OCI-LY7 (cell line): ENCODE results near the gene BPIFB3. TPM values are rescaled to one million over a fixed set of nuclear protein-coding genes. Genes with fewer than 3 reads are reported as not detected.

Experiments used
- BruUV-seq: library from RNA; stranded (reverse); fragments of 400-500 nt; replicated peaks from 2 replicates; lab custom pipeline; 2021; lab: Mats Ljungman, UMichigan
- CTCF ChIA-PET: fragments of 300-600 bp; sonication (Branson Sonifier 250); formaldehyde crosslinking; loops from one replicate; lab custom pipeline; 2022; ENCODE audit warnings: antibody characterized with exemption; ENCODE audit not compliant: unreplicated experiment; lab: Charles Lee
- POLR2A ChIA-PET: fragments of 300-600 bp; sonication (Branson Sonifier 250); formaldehyde crosslinking; loops from one replicate; lab custom pipeline; 2022; ENCODE audit warnings: antibody characterized with exemption; lab: Charles Lee
- DNase-seq: peaks from one replicate; pipeline ENCODE4 v3.0.0-alpha.2; 2015; ENCODE audit warnings: low spot score
- H2AFZ ChIP-seq: fragments of 200-600 bp; sonication (generic), shearing (Covaris generic); 2 replicates; pipeline ENCODE4 v1.6.1; 2014; ENCODE audit warnings: mild to moderate bottlenecking, antibody characterized with exemption, low read length, moderate library complexity
- H3K27ac ChIP-seq: fragments of 200-600 bp; sonication (generic); 2 replicates; pipeline ENCODE4 v1.5.1; 2014; ENCODE audit warnings: mixed run types, low read depth, mild to moderate bottlenecking, moderate library complexity, low read length, inconsistent platforms; ENCODE audit not compliant: poor library complexity, severe bottlenecking
- H3K36me3 ChIP-seq: fragments of 200-600 bp; sonication (generic); 2 replicates; pipeline ENCODE4 v1.6.1; 2014; ENCODE audit warnings: mild to moderate bottlenecking, antibody characterized with exemption, low read length, moderate library complexity, mixed read lengths; ENCODE audit not compliant: insufficient read depth
- H3K4me1 ChIP-seq: fragments of 200-600 bp; sonication (generic); 2 replicates; pipeline ENCODE4 v1.5.1; 2014; ENCODE audit warnings: mild to moderate bottlenecking, low read length; ENCODE audit not compliant: insufficient read depth, poor library complexity, severe bottlenecking
- H3K4me2 ChIP-seq: fragments of 200-600 bp; sonication (generic); 2 replicates; pipeline ENCODE4 v1.6.1; 2014; ENCODE audit warnings: mild to moderate bottlenecking, low read length
- H3K4me3 ChIP-seq: fragments of 200-600 bp; sonication (generic); 2 replicates; pipeline ENCODE4 v1.5.1; 2014; ENCODE audit warnings: mild to moderate bottlenecking, low read depth, low read length; ENCODE audit not compliant: poor library complexity, severe bottlenecking
- H3K79me2 ChIP-seq: fragments of 200-600 bp; sonication (generic); 2 replicates; pipeline ENCODE4 v1.6.1; 2016; ENCODE audit warnings: low read depth, mild to moderate bottlenecking, low read length, moderate library complexity, mixed read lengths; ENCODE audit not compliant: insufficient read depth
- H3K9me2 ChIP-seq: fragments of 200-600 bp; sonication (generic); 2 replicates; pipeline ENCODE4 v1.6.1; 2016; ENCODE audit warnings: mild to moderate bottlenecking, low read length, mixed read lengths; ENCODE audit not compliant: insufficient read depth
- H3K9me3 ChIP-seq: fragments of 200-600 bp; sonication (generic); 2 replicates; pipeline ENCODE4 v1.6.1; 2014; ENCODE audit warnings: mild to moderate bottlenecking, mixed run types, low read length, mixed read lengths
- H4K20me1 ChIP-seq: fragments of 200-600 bp; sonication (generic); 2 replicates; pipeline ENCODE4 v1.6.1; 2014; ENCODE audit warnings: mild to moderate bottlenecking, antibody characterized with exemption, low read length, moderate library complexity, mixed read lengths; ENCODE audit not compliant: insufficient read depth
- CTCF ChIP-seq: fragments of 200-600 bp; sonication (generic); conservative IDR thresholded peaks from 2 replicates; pipeline ENCODE4 v1.5.1; 2014; ENCODE audit warnings: mild to moderate bottlenecking, antibody characterized with exemption, low read length, moderate library complexity, mixed read lengths
- EZH2phosphoT487 ChIP-seq: fragments of 200-600 bp; sonication (generic); IDR thresholded peaks from 2 replicates; pipeline ENCODE4 v1.6.1; 2018; ENCODE audit warnings: low read depth, borderline replicate concordance, mild to moderate bottlenecking, mixed run types, antibody characterized with exemption, low read length, moderate library complexity, mixed read lengths
- intact Hi-C: fragments of 100-400 bp; cut with micrococcal nuclease; formaldehyde crosslinking; loops from one replicate; pipeline ENCODE4 v1.10.0; 2022; ENCODE audit not compliant: unreplicated experiment
- total RNA-seq, 2 experiments: library from RNA; depleted of rRNA in 1 of 2; stranded (reverse); fragments of >200 nt in 1 of 2; shearing (Covaris generic) in 1 of 2; gene quantifications; 2 replicates each; pipeline ENCODE4 v1.2.3, GENCODE V29; 2014 to 2022

The BPIFB3 gene
- total RNA-seq, 2 experiments from 2014 or later, result not detected

GRCh38 chr20:33099843-33100538, 46.3 kb downstream of the BPIFB3 start:
- no peaks in the 10 kb centered on the region for H3K36me3 ChIP-seq

GRCh38 chr20:33103556-33103955, 49.9 kb downstream of the BPIFB3 start:
- Histone ChIP-seq H3K9me3 (no peaks in the 10 kb centered on the region), H3K4me1 (no peaks in the 10 kb centered on the region), H3K79me2 (no peaks in the 10 kb centered on the region), H2AFZ (no peak overlapping the region), H4K20me1 (no peaks in the 10 kb centered on the region), H3K9me2 (no peaks in the 10 kb centered on the region), H3K27ac (no peak overlapping the region), H3K36me3 (no peaks in the 10 kb centered on the region), H3K4me2 (no peak overlapping the region), H3K4me3 (no peak overlapping the region)
- ChIA-PET POLR2A (interaction anchor here (0.7 kb wide), 1 partner anchor 10 kb away, joined by 3 read pairs; no protein-coding TSS in a partner anchor), CTCF (no interaction called here)
- BruUV-seq, result no TSS peak
- TF ChIP-seq CTCF (no peak), EZH2phosphoT487 (no peak)
- intact Hi-C loops, result no loop called here
- DNase-seq, result no peak

More at GRCh38 chr20:33099843-33100538, 46.3 kb downstream of the BPIFB3 start:
- Histone ChIP-seq H3K4me3 (no peak overlapping the region), H2AFZ (no peak overlapping the region), H3K4me1 (no peaks in the 10 kb centered on the region), H3K79me2 (no peaks in the 10 kb centered on the region), H3K27ac (no peak overlapping the region), H3K9me3 (no peaks in the 10 kb centered on the region), H3K9me2 (no peaks in the 10 kb centered on the region), H3K4me2 (no peak overlapping the region), H4K20me1 (no peaks in the 10 kb centered on the region)
- TF ChIP-seq EZH2phosphoT487, result no peak
- TF ChIP-seq CTCF, result no peak
- no TSS peak for BruUV-seq
- no peak for DNase-seq
- intact Hi-C loops, result no loop called here
- POLR2A ChIA-PET, result no interaction called here
- CTCF ChIA-PET, result no interaction called here

GRCh38 chr20:33104336-33104735, 50.6 kb downstream of the BPIFB3 start:
- no peaks in the 10 kb centered on the region for H3K9me2 ChIP-seq
- H3K9me3 ChIP-seq, result no peaks in the 10 kb centered on the region
- intact Hi-C loops, result no loop called here
- BruUV-seq, result no TSS peak
- ChIA-PET CTCF (no interaction called here), POLR2A (no interaction called here)
- no peaks in the 10 kb centered on the region for H3K4me1 ChIP-seq
- DNase-seq, result no peak
- no peak overlapping the region for H3K4me2 ChIP-seq
- H2AFZ ChIP-seq, result no peak overlapping the region
- no peak for TF ChIP-seq EZH2phosphoT487
- no peak for TF ChIP-seq CTCF
- no peaks in the 10 kb centered on the region for H3K36me3 ChIP-seq
- no peak overlapping the region for H3K27ac ChIP-seq
- no peak overlapping the region for H3K4me3 ChIP-seq
- H3K79me2 ChIP-seq, result no peaks in the 10 kb centered on the region
- no peaks in the 10 kb centered on the region for H4K20me1 ChIP-seq
